ENCODE results near the gene KRT4.

GRCh38 chr12:52805739-52806138 lies 8.2 kb downstream of the KRT4 start:
- no peak for TF ChIP-seq CTCF (IDR thresholded peaks at IDR 0.05)
- no peak for TF ChIP-seq POLR2A (IDR thresholded peaks at IDR 0.05)
